ENCODE data around the gene SDK1. TPM values are rescaled to one million over a fixed set of nuclear protein-coding genes. Genes with fewer than 3 reads are reported as not detected.

The SDK1 gene
- polyA plus RNA-seq, 2 of the 4 experiments (the other 2 are of a cell fraction) = 0.12 to 0.28 TPM

- no peak for ATAC-seq
- POLR2A ChIA-PET = no interaction called here
Measured at GRCh38 chr7:4149236-4149635, 848.2 kb downstream of the SDK1 start.

GRCh38 chr7:4149645-4150044 lies 848.6 kb downstream of the SDK1 start:
- POLR2A ChIA-PET = no interaction called here
- H3K27ac ChIP-seq = no peak overlapping the region
- FAIRE-seq = no peak
- no peak overlapping the region for H3K4me2 ChIP-seq
- TF ChIP-seq POLR2AphosphoS2 (conservative IDR thresholded peaks at IDR 0.05; ENCODE audit: low read length) = no peak
- TF ChIP-seq HOXA7 (CRISPR knock-in tag; IDR thresholded peaks at IDR 0.05) = no peak
- TF ChIP-seq ELK1 (IDR thresholded peaks at IDR 0.05; ENCODE audit: low read depth, low read length) = no peak
- TF ChIP-seq POLR2A (IDR thresholded peaks at IDR 0.05; ENCODE audit: low read length) = no peak
- TF ChIP-seq HES2 (IDR thresholded peaks at IDR 0.05) = no peak
- no peaks in the 10 kb centered on the region for H3K4me1 ChIP-seq
- WGBS (ENCODE audit: missing lambda C conversion rate) = 45% methylated on average over 7 of the region's 11 CpGs
- no peaks in the 10 kb centered on the region for H3K9me3 ChIP-seq
- DNase-seq (ENCODE audit: low read depth in 1 of 2, low spot score in 1 of 2) = no peak
- CTCF ChIA-PET = interaction anchor here (0.8 kb wide), 1 partner anchor 31 kb away, joined by 3 read pairs; no protein-coding TSS in a partner anchor
- no peak overlapping the region for H3K4me3 ChIP-seq
- ATAC-seq = no peak

More at GRCh38 chr7:4149236-4149635, 848.2 kb downstream of the SDK1 start:
- Histone ChIP-seq H3K4me2 (no peak overlapping the region), H3K4me3 (no peak overlapping the region), H3K4me1 (no peaks in the 10 kb centered on the region), H3K27ac (no peak overlapping the region), H3K9me3 (no peaks in the 10 kb centered on the region)
- 60% methylated on average over 14 of the region's 18 CpGs for WGBS (ENCODE audit: missing lambda C conversion rate)
- TF ChIP-seq JUNB (IDR thresholded peaks at IDR 0.05) (no peak), CHD4 (IDR thresholded peaks at IDR 0.05; ENCODE audit: borderline replicate concordance) (no peak), ELK1 (IDR thresholded peaks at IDR 0.05; ENCODE audit: low read depth, low read length) (no peak), NFE2L2 (conservative IDR thresholded peaks at IDR 0.05; ENCODE audit: low read length) (no peak)
- DNase-seq (ENCODE audit: low read depth in 1 of 2, low spot score in 1 of 2) = no peak
- no peak for FAIRE-seq
- CTCF ChIA-PET = interaction anchor here (0.8 kb wide), 1 partner anchor 31 kb away, joined by 3 read pairs; no protein-coding TSS in a partner anchor

- no peak for FAIRE-seq
- ChIA-PET CTCF (no interaction called here), POLR2A (no interaction called here)
Measured at GRCh38 chr7:4150731-4151130, 849.7 kb downstream of the SDK1 start.

More at GRCh38 chr7:4150731-4151130, 849.7 kb downstream of the SDK1 start:
- Histone ChIP-seq H3K27ac (no peak overlapping the region), H3K9me3 (no peaks in the 10 kb centered on the region), H3K4me2 (no peak overlapping the region), H3K4me3 (no peak overlapping the region), H3K4me1 (no peaks in the 10 kb centered on the region)
- no peak for DNase-seq (ENCODE audit: low read depth in 1 of 2, low spot score in 1 of 2)
- WGBS (ENCODE audit: missing lambda C conversion rate) = 42% methylated on average over 7 of the region's 9 CpGs
- no peak for ATAC-seq
- TF ChIP-seq TP53 (CRISPR knock-in tag; IDR thresholded peaks at IDR 0.05) (no peak), ESRRA (IDR thresholded peaks at IDR 0.05; ENCODE audit: borderline replicate concordance, low read length) (no peak), MAZ (IDR thresholded peaks at IDR 0.05; ENCODE audit: borderline replicate concordance, low read depth, low read length) (no peak), RNF2 (IDR thresholded peaks at IDR 0.05; ENCODE audit: borderline replicate concordance, low read depth) (no peak), EP300 (IDR thresholded peaks at IDR 0.05) (no peak), PHF8 (IDR thresholded peaks at IDR 0.05; ENCODE audit: borderline replicate concordance, low read depth) (no peak), BCL3 (IDR thresholded peaks at IDR 0.05) (no peak), HES2 (IDR thresholded peaks at IDR 0.05) (no peak), USF2 (IDR thresholded peaks at IDR 0.05) (no peak), SREBF2 (IDR thresholded peaks at IDR 0.05) (no peak), FOSB (CRISPR knock-in tag; IDR thresholded peaks at IDR 0.05) (no peak), MYC (IDR thresholded peaks at IDR 0.05; ENCODE audit: borderline replicate concordance, low read length) (no peak), EHF (CRISPR knock-in tag; IDR thresholded peaks at IDR 0.05) (no peak), JUNB (IDR thresholded peaks at IDR 0.05) (no peak), TFCP2L1 (CRISPR knock-in tag; IDR thresholded peaks at IDR 0.05) (no peak), ZSCAN20 (CRISPR knock-in tag; IDR thresholded peaks at IDR 0.05) (no peak)

All from A549 (cell line).